GM12878 (cell line): ENCODE results near the gene UQCRQ. TPM values are rescaled to one million over a fixed set of nuclear protein-coding genes. Genes with fewer than 3 reads are reported as not detected.

Source experiments
- ATAC-seq: fragments of 200-7000 bp; cut with Tn5 transposase; 3 replicates; pipeline ENCODE4 v1.9.1; 2020; ENCODE audit warnings: mild to moderate bottlenecking, moderate library complexity
- BruUV-seq: library from RNA; stranded (reverse); fragments of 400-500 nt; replicated peaks from 2 replicates; lab custom pipeline; 2021; lab: Mats Ljungman, UMichigan
- CTCF ChIA-PET: fragments of 300-600 bp; sonication (Branson Sonifier 250); formaldehyde crosslinking; extraction: SDS; loops from one replicate; lab custom pipeline; 2021; ENCODE audit warnings: inconsistent platforms; lab: Yijun Ruan, JAX
- POLR2A ChIA-PET: fragments of 350-600 bp; formaldehyde crosslinking; extraction: SDS; loops from one replicate; lab custom pipeline; 2021; ENCODE audit warnings: inconsistent platforms; lab: Charles Lee
- RAD21 ChIA-PET: fragments of 300-600 bp; sonication (Branson Sonifier 250); formaldehyde crosslinking; loops from one replicate; lab custom pipeline; 2023; ENCODE audit warnings: antibody characterized with exemption; ENCODE audit not compliant: unreplicated experiment; lab: Charles Lee
- SMC1A ChIA-PET: fragments of 300-600 bp; sonication (Branson Sonifier 250); formaldehyde crosslinking; loops from one replicate; lab custom pipeline; 2023; ENCODE audit not compliant: unreplicated experiment, uncharacterized antibody; lab: Charles Lee
- DNase-seq: peaks from one replicate; pipeline ENCODE4 v3.0.0-alpha.2; 2011; ENCODE audit warnings: low read depth, low spot score
- FAIRE-seq: peaks from 3 replicates; lab custom pipeline; 2011; peaks lifted over from hg19 to GRCh38; lab: Jason Lieb, UNC
- H2AFZ ChIP-seq: 2 replicates; pipeline ENCODE4 v1.6.0; 2011; ENCODE audit warnings: low read depth, low read length, control low read depth; ENCODE audit not compliant: control insufficient read depth
- H3K27ac ChIP-seq: 2 replicates; pipeline ENCODE4 v1.5.1; 2011; ENCODE audit warnings: control low read depth; ENCODE audit not compliant: control insufficient read depth, insufficient read depth
- H3K27me3 ChIP-seq, 2 experiments: replicated peaks in 1 of 2; 2 replicates each; pipeline versions ENCODE4 v1.6.0 to v1.6.1; 2011; ENCODE audit warnings: low read length in 1 of 2; ENCODE audit not compliant: control insufficient read depth in 2 of 2, insufficient read depth in 2 of 2
- H3K36me3 ChIP-seq, 2 experiments: 2 replicates each; pipeline ENCODE4 v1.5.1; 2011; ENCODE audit warnings: low read length in 1 of 2; ENCODE audit not compliant: control insufficient read depth in 2 of 2, insufficient read depth in 2 of 2
- H3K4me1 ChIP-seq: 2 replicates; pipeline ENCODE4 v1.6.1; 2011; ENCODE audit warnings: mild to moderate bottlenecking, low read length, moderate library complexity, mixed read lengths; ENCODE audit not compliant: control insufficient read depth, insufficient read depth
- H3K4me2 ChIP-seq: 2 replicates; pipeline ENCODE4 v1.6.0; 2011; ENCODE audit warnings: control low read depth; ENCODE audit not compliant: control insufficient read depth, insufficient read depth
- H3K4me3 ChIP-seq: fragments of 200-600 bp; sonication (generic); 2 replicates; pipeline ENCODE4 v1.5.1; 2016
- H3K79me2 ChIP-seq: 2 replicates; pipeline ENCODE4 v1.6.0; 2011; ENCODE audit warnings: low read length; ENCODE audit not compliant: control insufficient read depth, insufficient read depth
- H3K9ac ChIP-seq: 2 replicates; pipeline ENCODE4 v1.8.0; 2011; ENCODE audit warnings: low read length, control low read depth, mixed read lengths; ENCODE audit not compliant: control insufficient read depth, insufficient read depth
- H3K9me3 ChIP-seq: replicated peaks from 3 replicates; pipeline ENCODE4 v1.5.1; 2011; ENCODE audit warnings: mild to moderate bottlenecking, low read length; ENCODE audit not compliant: control insufficient read depth, insufficient read depth
- H4K20me1 ChIP-seq: 2 replicates; pipeline ENCODE4 v1.6.0; 2011; ENCODE audit not compliant: control insufficient read depth, insufficient read depth
- ATF3 ChIP-seq: IDR thresholded peaks from 2 replicates; pipeline ENCODE4 v1.6.1; 2011; ENCODE audit warnings: low read depth, mild to moderate bottlenecking, low read length, moderate library complexity, borderline replicate concordance; ENCODE audit errors: extremely low read depth
- BCLAF1 ChIP-seq: fragments of 450-650 bp; IDR thresholded peaks from 2 replicates; pipeline ENCODE4 v1.6.1; 2017; ENCODE audit warnings: antibody characterized with exemption, mild to moderate bottlenecking, moderate library complexity
- BHLHE40 ChIP-seq, 2 experiments: fragments of 450-650 bp in 1 of 2; IDR thresholded peaks; 2 replicates each; pipeline ENCODE4 v1.6.1; 2011 to 2017; ENCODE audit warnings: low read depth in 2 of 2, borderline replicate concordance in 1 of 2, improper control_type of control experiment in 1 of 2, low read length in 1 of 2, mild to moderate bottlenecking in 1 of 2
- CBFB ChIP-seq: IDR thresholded peaks from 2 replicates; pipeline ENCODE4 v1.6.1; 2016; ENCODE audit warnings: antibody characterized with exemption, low read depth
- ZNF217 ChIP-seq: fragments of 450-650 bp; IDR thresholded peaks from 2 replicates; pipeline ENCODE4 v1.6.1; 2017; ENCODE audit warnings: antibody characterized with exemption, mild to moderate bottlenecking
- WGBS: methylation state at CpG from one replicate; pipeline ENCODE4 v1.1.6; 2016; ENCODE audit warnings: low lambda C conversion rate; ENCODE audit not compliant: insufficient replicate concordance, insufficient coverage; ENCODE audit errors: missing lambda C conversion rate; 5-methylcytosine and 5-hydroxymethylcytosine counted together
- in situ Hi-C: fragments of 300-500 bp; cut with MboI; formaldehyde crosslinking; loops from 9 replicates; pipeline ENCODE4 v1.14.3; 2018; ENCODE audit warnings: mixed read lengths
- intact Hi-C: fragments of 100-400 bp; cut with micrococcal nuclease; formaldehyde crosslinking; loops from one replicate; pipeline ENCODE4 v1.14.2; 2022; ENCODE audit not compliant: unreplicated experiment
- polyA plus RNA-seq, 11 experiments: library from polyadenylated mRNA; depleted of rRNA in 4 of 11; unstranded in 6 of 11; stranded (reverse) in 5 of 11; fragments of >200 nt; fragmentation: Nextera tagmentation in 4 of 11; fragmentation: Illumina TruSeq in 1 of 11; extraction: Ambion mirVana in 4 of 11; extraction: Trizol in 1 of 11; gene quantifications; 1 replicate in 1 of 11; 2 replicates in 10 of 11; pipeline versions ENCODE4 v1.2.1 to v1.2.3, GENCODE V29; 2011 to 2016; ENCODE audit warnings: inconsistent platforms in 2 of 11, missing spikeins in 2 of 11, low read depth in 1 of 11
- total RNA-seq, 4 experiments: library from RNA; depleted of rRNA in 3 of 4; stranded (reverse); fragments of >200 nt in 3 of 4; fragmentation: Illumina TruSeq in 1 of 4; extraction: Trizol in 1 of 4; gene quantifications; 2 replicates each; pipeline versions ENCODE4 v1.2.1 to v1.2.3, GENCODE V29; 2013 to 2021

Gene UQCRQ
- total and polyA plus RNA-seq, 10 of the 15 experiments (the other 5 are each of a cell fraction or from before 2014, with no cell fraction given) = 121 to 1,579 (median 408) TPM

- H3K27me3 ChIP-seq = no peaks in the 10 kb centered on the region
- ChIA-PET POLR2A (interaction anchor here (3.0 kb wide), 1 partner anchor 11 kb away, joined by 13 read pairs; no protein-coding TSS in a partner anchor), CTCF (interaction anchor here (1.6 kb wide), 1 partner anchor 36 kb away, joined by 4 read pairs; no protein-coding TSS in a partner anchor), RAD21 (no interaction called here), SMC1A (no interaction called here)
- no peak for TF ChIP-seq ATF3
- TF ChIP-seq BCLAF1 = no peak
- TF ChIP-seq BHLHE40 (IDR thresholded peaks at IDR 0.05; ENCODE audit: borderline replicate concordance in 1 of 2, low read depth in 2 of 2, low read length in 1 of 2) = no peak
- no peak for TF ChIP-seq ZNF217
- no peak for TF ChIP-seq CBFB
- H3K9ac ChIP-seq = no peak overlapping the region
- FAIRE-seq (no peak), ATAC-seq (no peak), DNase-seq (no peak)
- H2AFZ ChIP-seq = no peak overlapping the region
- no peak overlapping the region for H3K4me3 ChIP-seq
- no TSS peak for BruUV-seq
- no peak overlapping the region for H3K4me2 ChIP-seq
- no peaks in the 10 kb centered on the region for H3K36me3 ChIP-seq
- no peaks in the 10 kb centered on the region for H4K20me1 ChIP-seq
- no peaks in the 10 kb centered on the region for H3K9me3 ChIP-seq
- in situ Hi-C loops = no loop called here
- no peaks in the 10 kb centered on the region for H3K4me1 ChIP-seq
- no peaks in the 10 kb centered on the region for H3K79me2 ChIP-seq
- WGBS = 36% methylated on average over 3 of the region's 3 CpGs
- intact Hi-C loops = no loop called here
- H3K27ac ChIP-seq = no peak overlapping the region
These were observed 10.4 kb upstream of the UQCRQ start for GRCh38 chr5:132856011-132856410.
